HUES48 (cell line): ENCODE data around the gene GBF1.

Experiments
- H3K27ac ChIP-seq: one replicate; pipeline ENCODE4 v1.7.0; 2013; ENCODE audit warnings: low read depth, low read length, inconsistent platforms
- H3K27me3 ChIP-seq: 2 replicates; pipeline ENCODE4 v1.6.1; 2013; ENCODE audit warnings: mild to moderate bottlenecking, low read length; ENCODE audit not compliant: control insufficient read depth, insufficient read depth
- H3K36me3 ChIP-seq: 2 replicates; pipeline ENCODE4 v1.6.1; 2013; ENCODE audit warnings: low read length; ENCODE audit not compliant: control insufficient read depth, insufficient read depth
- H3K4me1 ChIP-seq: 2 replicates; pipeline ENCODE4 v1.6.1; 2013; ENCODE audit warnings: mild to moderate bottlenecking, low read length; ENCODE audit not compliant: control insufficient read depth, insufficient read depth
- H3K4me3 ChIP-seq: 2 replicates; pipeline ENCODE4 v1.5.1; 2013; ENCODE audit warnings: mild to moderate bottlenecking, low read depth, low read length
- H3K9ac ChIP-seq: 2 replicates; pipeline ENCODE4 v1.6.1; 2013; ENCODE audit warnings: mild to moderate bottlenecking, low read depth, low read length, moderate library complexity
- H3K9me3 ChIP-seq: 2 replicates; pipeline ENCODE4 v1.6.1; 2013; ENCODE audit warnings: low read length; ENCODE audit not compliant: control insufficient read depth, insufficient read depth

GBF1 gene

GRCh38 chr10:102424916-102425315 lies 179.6 kb downstream of the GBF1 start:
- no peak overlapping the region for H3K4me3 ChIP-seq

GRCh38 chr10:102425444-102425843 lies 180.1 kb downstream of the GBF1 start:
- Histone ChIP-seq H3K36me3 (peaks cover 17% of the 10 kb centered on the region), H3K9ac (no peak overlapping the region), H3K27ac (no peak overlapping the region), H3K9me3 (no peaks in the 10 kb centered on the region), H3K4me1 (peaks cover 8% of the 10 kb centered on the region; the same call in 1 of the 2 replicates), H3K4me3 (no peak overlapping the region), H3K27me3 (no peaks in the 10 kb centered on the region)

More at GRCh38 chr10:102424916-102425315, 179.6 kb downstream of the GBF1 start:
- H3K9me3 ChIP-seq = no peaks in the 10 kb centered on the region
- peaks cover 17% of the 10 kb centered on the region for H3K36me3 ChIP-seq
- H3K4me1 ChIP-seq = peaks cover 8% of the 10 kb centered on the region
- H3K27ac ChIP-seq = no peak overlapping the region
- no peaks in the 10 kb centered on the region for H3K27me3 ChIP-seq
- no peak overlapping the region for H3K9ac ChIP-seq

- Histone ChIP-seq H3K27me3 (no peaks in the 10 kb centered on the region), H3K4me1 (peaks cover 12% of the 10 kb centered on the region; the same call in 1 of the 2 replicates), H3K9me3 (no peaks in the 10 kb centered on the region), H3K27ac (no peak overlapping the region), H3K9ac (no peak overlapping the region), H3K36me3 (peaks cover 17% of the 10 kb centered on the region), H3K4me3 (no peak overlapping the region)
Measured at GRCh38 chr10:102426803-102427287, 181.5 kb downstream of the GBF1 start.

- Histone ChIP-seq H3K9me3 (no peaks in the 10 kb centered on the region), H3K4me3 (no peak overlapping the region), H3K4me1 (peaks cover 6% of the 10 kb centered on the region; the same call in 1 of the 2 replicates), H3K36me3 (0 out of 2 replicates have a peak, but pooled peaks cover 4% of the 10 kb centered on the region), H3K27ac (no peak overlapping the region), H3K27me3 (peaks cover 16% of the 10 kb centered on the region), H3K9ac (no peak overlapping the region)
Measured at GRCh38 chr10:102429468-102429867, 184.1 kb downstream of the GBF1 start.

- peak overlapping the region; percentile 38 for H3K27ac ChIP-seq
- H3K27me3 ChIP-seq = peaks cover 36% of the 10 kb centered on the region
- H3K9me3 ChIP-seq = no peaks in the 10 kb centered on the region
- H3K4me3 ChIP-seq = peak overlapping the region; percentile 77
- H3K4me1 ChIP-seq = peaks cover 16% of the 10 kb centered on the region
- H3K9ac ChIP-seq = peak overlapping the region; percentile 58; the same call in 1 of the 2 replicates
- H3K36me3 ChIP-seq = no peaks in the 10 kb centered on the region
Measured at GRCh38 chr10:102431452-102432124, 186.3 kb downstream of the GBF1 start.
